Subcutaneous abdominal adipose tissue (tissue), 5 donors: ENCODE measurements around the gene EIPR1.
"Not testable (repeated sequence)": the region's sequence is repeated elsewhere in the genome, so short reads cannot be mapped to it uniquely, and the experiment has no call there.

ENCODE experiments used
- H3K27ac ChIP-seq: one replicate; pipeline ENCODE4 v1.7.0; 2013; ENCODE audit warnings: low read depth, mild to moderate bottlenecking, inconsistent platforms, low read length, moderate library complexity
- H3K27me3 ChIP-seq, 5 donors: one replicate each; pipeline ENCODE4 v1.7.0; 2013; ENCODE audit warnings: low read length in 5 of 5, inconsistent platforms in 1 of 5; ENCODE audit not compliant: control insufficient read depth in 5 of 5, insufficient read depth in 4 of 5
- H3K36me3 ChIP-seq, 5 donors: one replicate each; pipeline ENCODE4 v1.7.0; 2013; ENCODE audit warnings: low read length in 5 of 5; ENCODE audit not compliant: control insufficient read depth in 5 of 5, insufficient read depth in 5 of 5
- H3K4me1 ChIP-seq, 5 donors: one replicate each; pipeline ENCODE4 v1.7.0; 2013; ENCODE audit warnings: low read length in 5 of 5, mild to moderate bottlenecking in 3 of 5, moderate library complexity in 1 of 5; ENCODE audit not compliant: control insufficient read depth in 5 of 5, insufficient read depth in 5 of 5
- H3K4me3 ChIP-seq, 5 donors: one replicate each; pipeline ENCODE4 v1.7.0; 2013; ENCODE audit warnings: low read length in 5 of 5, low read depth in 1 of 5
- H3K9ac ChIP-seq, 5 donors: one replicate each; pipeline ENCODE4 v1.7.0; 2013; ENCODE audit warnings: low read length in 5 of 5, mild to moderate bottlenecking in 4 of 5, moderate library complexity in 3 of 5
- H3K9me3 ChIP-seq, 5 donors: one replicate each; pipeline ENCODE4 v1.7.0; 2013; ENCODE audit warnings: low read length in 5 of 5; ENCODE audit not compliant: control insufficient read depth in 5 of 5
- donor health status: healthy.
- donor health status: healthy.
- donor health status: healthy.
- donor health status: healthy.
- donor health status: healthy.

Gene EIPR1

DNA sequence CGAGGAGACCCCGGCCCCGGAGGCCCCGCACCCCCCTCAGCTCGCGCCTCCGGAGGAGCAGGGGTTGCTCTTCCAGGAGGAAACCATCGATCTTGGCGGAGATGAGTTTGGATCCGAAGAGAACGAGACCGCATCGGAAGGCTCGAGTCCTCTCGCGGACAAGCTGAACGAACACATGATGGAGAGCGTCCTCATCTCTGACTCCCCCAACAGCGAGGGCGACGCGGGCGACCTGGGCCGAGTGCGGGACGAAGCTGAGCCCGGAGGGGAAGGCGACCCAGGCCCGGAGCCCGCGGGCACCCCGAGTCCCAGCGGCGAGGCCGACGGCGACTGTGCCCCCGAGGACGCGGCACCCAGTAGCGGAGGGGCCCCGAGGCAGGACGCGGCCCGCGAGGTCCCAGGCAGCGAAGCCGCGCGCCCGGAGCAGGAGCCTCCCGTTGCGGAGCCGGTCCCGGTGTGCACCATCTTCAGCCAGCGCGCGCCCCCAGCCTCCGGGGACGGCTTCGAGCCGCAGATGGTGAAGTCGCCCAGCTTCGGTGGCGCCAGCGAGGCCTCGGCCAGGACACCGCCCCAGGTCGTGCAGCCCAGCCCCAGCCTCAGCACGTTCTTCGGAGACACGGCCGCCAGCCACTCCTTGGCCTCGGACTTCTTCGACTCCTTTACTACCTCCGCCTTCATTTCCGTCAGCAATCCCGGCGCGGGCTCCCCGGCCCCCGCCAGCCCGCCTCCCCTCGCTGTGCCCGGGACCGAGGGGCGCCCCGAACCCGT lies 10.2 kb upstream of the EIPR1 start:
- Histone ChIP-seq H3K4me3 (no peak overlapping the region), H3K9ac (no peak overlapping the region), H3K36me3 (peaks cover 6 to 46% (median 35%) of the 10 kb centered on the region in 5 donors), H3K4me1 (no peaks in the 10 kb centered on the region), H3K9me3 (no peaks in the 10 kb centered on the region), H3K27me3 (no peaks in the 10 kb centered on the region), H3K27ac (no peak overlapping the region)

- Histone ChIP-seq H3K27ac (no peak overlapping the region), H3K36me3 (peaks cover 6 to 43% (median 30%) of the 10 kb centered on the region in 5 donors), H3K9ac (no peak overlapping the region), H3K9me3 (no peaks in the 10 kb centered on the region), H3K27me3 (no peaks in the 10 kb centered on the region), H3K4me3 (no peak overlapping the region), H3K4me1 (no peaks in the 10 kb centered on the region)
Observed at GRCh38 chr2:3387011-3387410, 9.4 kb upstream of the EIPR1 start.

DNA sequence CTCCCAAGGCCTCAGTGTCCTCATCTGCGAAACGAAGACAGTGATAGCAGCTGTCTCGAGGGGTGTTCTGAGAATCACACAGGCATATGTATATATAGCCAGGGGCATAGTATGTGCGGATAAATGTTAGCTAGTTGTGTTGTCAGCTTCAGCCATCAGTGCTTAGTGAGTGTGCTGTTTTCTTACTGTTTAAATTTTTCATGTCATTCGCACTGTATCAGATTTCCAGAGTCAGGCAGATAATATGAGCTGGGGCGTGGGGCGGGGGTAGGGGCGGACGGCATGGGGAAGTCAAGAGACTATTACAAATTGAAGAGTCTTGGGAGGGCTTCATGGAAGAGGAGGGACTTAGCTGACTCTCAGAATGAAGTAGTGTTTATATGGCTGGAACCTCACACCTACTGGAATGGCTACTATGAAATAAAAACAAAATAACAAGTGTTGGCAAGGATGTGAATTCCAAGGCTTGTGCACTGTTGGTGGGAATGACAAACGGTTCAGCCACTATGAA lies 8.9 kb upstream of the EIPR1 start:
- Histone ChIP-seq H3K9me3 (no peaks in the 10 kb centered on the region), H3K36me3 (peaks cover 6 to 39% (median 30%) of the 10 kb centered on the region in 5 donors), H3K4me1 (no peaks in the 10 kb centered on the region), H3K4me3 (no peak overlapping the region), H3K27ac (no peak overlapping the region), H3K27me3 (no peaks in the 10 kb centered on the region), H3K9ac (no peak overlapping the region)

GRCh38 chr2:3379647-3380534 lies 2.3 kb upstream of the EIPR1 start, which contains the start of gene TRAPPC12:
Gene TRAPPC12 (plus strand): TSS chr2:3379694. CDS start chr2:3387624, 7,930 bp downstream.
- Histone ChIP-seq H3K9me3 (no peaks in the 10 kb centered on the region), H3K9ac (peak within 1 kb of the TSS; percentile 78 to 96 (median 85)), H3K27ac (peak within 1 kb of the TSS; percentile 89), H3K4me1 (peaks cover 4 to 43% (median 37%) of the 10 kb centered on the region in 5 donors), H3K36me3 (peaks cover 0 to 7% (median 0%) of the 10 kb centered on the region in 5 donors), H3K27me3 (no peaks in the 10 kb centered on the region), H3K4me3 (peak within 1 kb of the TSS; percentile 92 to 99 (median 97))

- H3K4me1 ChIP-seq = peaks cover 4 to 43% (median 37%) of the 10 kb centered on the region in 5 donors
- H3K9ac ChIP-seq = peak overlapping the region in 4 of 5 donors; percentile 85 to 96 (median 90)
- H3K4me3 ChIP-seq = peak overlapping the region; percentile 75 to 97 (median 90)
- H3K27ac ChIP-seq = peak overlapping the region; percentile 89
- H3K36me3 ChIP-seq = peaks cover 0 to 7% (median 0%) of the 10 kb centered on the region in 5 donors
- no peaks in the 10 kb centered on the region for H3K27me3 ChIP-seq
- no peaks in the 10 kb centered on the region for H3K9me3 ChIP-seq
Observed at GRCh38 chr2:3379339-3379646, 1.7 kb upstream of the EIPR1 start.

DNA sequence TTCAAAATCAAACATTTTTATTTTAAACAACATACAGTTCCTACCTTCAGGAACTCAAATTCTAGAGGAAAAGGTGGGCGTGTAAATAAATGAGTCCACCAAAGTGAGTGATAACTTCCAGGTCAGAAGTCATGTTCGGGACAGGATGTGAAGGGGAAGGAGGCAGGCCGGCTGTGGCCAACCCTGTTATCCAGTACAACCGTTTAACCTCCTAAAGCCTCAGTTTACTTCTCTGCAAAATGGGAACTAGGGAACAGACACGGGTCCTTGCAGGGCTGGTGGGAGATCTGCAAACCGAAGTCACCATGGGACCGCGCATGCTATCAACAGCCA lies 373 bp downstream of the EIPR1 start:
- peaks cover 0 to 4% (median 0%) of the 10 kb centered on the region in 5 donors for H3K36me3 ChIP-seq
- H3K27me3 ChIP-seq = no peaks in the 10 kb centered on the region
- H3K9me3 ChIP-seq = no peaks in the 10 kb centered on the region
- peak overlapping the region; percentile 89 to 99 (median 94) for H3K4me3 ChIP-seq
- peak overlapping the region; percentile 87 for H3K27ac ChIP-seq
- peaks cover 4 to 43% (median 37%) of the 10 kb centered on the region in 5 donors for H3K4me1 ChIP-seq
- H3K9ac ChIP-seq = peak overlapping the region; percentile 3 to 94 (median 85)

DNA sequence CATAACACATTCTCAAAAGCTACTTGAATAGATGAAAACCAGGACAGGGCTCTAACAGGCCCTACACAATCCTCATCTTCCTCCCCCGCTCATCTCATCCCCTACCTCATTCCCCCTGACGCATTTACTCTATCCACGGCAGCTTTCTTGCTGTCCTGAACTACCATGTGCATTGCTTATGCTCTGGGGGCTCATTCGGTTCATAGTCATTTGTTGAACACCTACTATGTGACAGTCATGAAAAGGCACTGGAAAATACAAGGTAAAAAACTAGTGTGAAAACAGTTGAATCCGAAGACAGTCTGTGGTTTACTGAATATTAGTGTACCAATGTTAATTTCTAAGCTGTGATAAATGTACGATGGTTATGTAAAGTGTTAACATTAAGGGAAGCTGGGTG lies 797 bp downstream of the EIPR1 start:
- H3K4me1 ChIP-seq = peaks cover 4 to 43% (median 37%) of the 10 kb centered on the region in 5 donors
- H3K27me3 ChIP-seq = no peaks in the 10 kb centered on the region
- peak overlapping the region; percentile 89 to 99 (median 94) for H3K4me3 ChIP-seq
- peaks cover 0 to 4% (median 0%) of the 10 kb centered on the region in 5 donors for H3K36me3 ChIP-seq
- H3K9me3 ChIP-seq = no peaks in the 10 kb centered on the region
- H3K9ac ChIP-seq = peak overlapping the region in 1 of 5 donors; percentile 85
- H3K27ac ChIP-seq = no peak overlapping the region

- not testable (repeated sequence) for H3K4me1 ChIP-seq, H3K27me3 ChIP-seq, H3K9ac ChIP-seq, H3K9me3 ChIP-seq, H3K27ac ChIP-seq, H3K4me3 ChIP-seq, H3K36me3 ChIP-seq
Observed at GRCh38 chr2:3369340-3370181, 8.1 kb downstream of the EIPR1 start.

DNA sequence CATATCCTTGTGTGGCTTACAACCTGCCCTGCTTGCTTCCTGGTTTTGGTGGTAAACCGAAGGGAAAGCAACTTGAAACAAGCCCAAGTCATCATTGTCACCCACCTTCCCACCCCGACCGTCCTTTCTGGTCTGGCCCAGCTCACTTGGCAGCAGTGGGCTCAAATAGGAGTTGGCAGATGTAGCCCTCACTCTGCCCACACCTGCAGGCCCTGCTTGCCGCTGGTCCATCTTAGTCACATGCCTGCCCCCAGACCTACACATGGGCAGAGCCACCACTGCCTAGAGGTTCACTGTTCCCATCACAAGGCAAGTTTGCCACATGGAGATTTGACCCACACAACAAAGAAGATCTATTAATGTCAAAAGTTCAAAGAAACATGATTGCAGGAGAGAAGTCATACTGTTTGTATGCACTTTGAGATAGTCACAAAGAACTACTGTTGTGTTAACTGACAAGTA lies 9.3 kb downstream of the EIPR1 start:
- Histone ChIP-seq H3K27ac (no peak overlapping the region), H3K9ac (no peak overlapping the region), H3K4me3 (no peak overlapping the region), H3K9me3 (no peaks in the 10 kb centered on the region), H3K27me3 (no peaks in the 10 kb centered on the region), H3K4me1 (peaks cover 0 to 3% (median 0%) of the 10 kb centered on the region in 5 donors), H3K36me3 (no peaks in the 10 kb centered on the region)
